IMR-90 (cell line): ENCODE results near the gene TTLL4. TPM values are rescaled to one million over a fixed set of nuclear protein-coding genes. Genes with fewer than 3 reads are reported as not detected.

Experiments
- ATAC-seq: fragments of 200-7000 bp; cut with Tn5 transposase; 2 replicates; pipeline ENCODE4 v1.9.1; 2020; ENCODE audit warnings: low read depth, mild to moderate bottlenecking, moderate library complexity
- BruUV-seq: library from RNA; stranded (reverse); fragments of 400-500 nt; replicated peaks from 2 replicates; lab custom pipeline; 2021; lab: Mats Ljungman, UMichigan
- CTCF ChIA-PET: fragments of 300-600 bp; formaldehyde crosslinking; extraction: SDS; loops from one replicate; lab custom pipeline; 2021; ENCODE audit warnings: antibody characterized with exemption; lab: Yijun Ruan, JAX
- POLR2A ChIA-PET: fragments of 300-600 bp; sonication (Branson Sonifier 250); formaldehyde crosslinking; loops from one replicate; lab custom pipeline; 2022; ENCODE audit warnings: antibody characterized with exemption; ENCODE audit not compliant: unreplicated experiment; lab: Charles Lee
- DNase-seq: peaks from one replicate; pipeline ENCODE4 v3.0.0; 2013
- H2AFZ ChIP-seq: replicated peaks from 2 replicates; pipeline ENCODE3; 2013; ENCODE audit warnings: low read length, mild to moderate bottlenecking; ENCODE audit not compliant: poor library complexity
- H2AK5ac ChIP-seq: 2 replicates; pipeline ENCODE4 v1.6.1; 2013; ENCODE audit warnings: low read depth, low read length, inconsistent platforms
- H2AK9ac ChIP-seq: replicated peaks from 2 replicates; pipeline ENCODE3; 2013; ENCODE audit warnings: mild to moderate bottlenecking, low read depth, low read length, moderate library complexity; ENCODE audit not compliant: poor library complexity
- H2BK120ac ChIP-seq: 2 replicates; pipeline ENCODE4 v1.6.1; 2013; ENCODE audit warnings: low read depth, low read length, inconsistent platforms
- H2BK15ac ChIP-seq: 3 replicates; pipeline ENCODE4 v1.6.1; 2013; ENCODE audit warnings: low read depth, low read length, inconsistent platforms
- H2BK20ac ChIP-seq: 2 replicates; pipeline ENCODE4 v1.6.1; 2013; ENCODE audit warnings: low read depth, mild to moderate bottlenecking, inconsistent platforms, low read length, moderate library complexity
- H2BK5ac ChIP-seq: 2 replicates; pipeline ENCODE4 v1.6.1; 2013; ENCODE audit warnings: mild to moderate bottlenecking, low read depth, low read length, inconsistent platforms; ENCODE audit not compliant: poor library complexity, severe bottlenecking
- H3K14ac ChIP-seq: replicated peaks from 2 replicates; pipeline ENCODE4 v1.6.1; 2013; ENCODE audit warnings: low read depth, low read length, inconsistent platforms
- H3K18ac ChIP-seq: 2 replicates; pipeline ENCODE4 v1.6.1; 2013; ENCODE audit warnings: low read depth, low read length, control low read depth
- H3K23ac ChIP-seq: 2 replicates; pipeline ENCODE4 v1.6.1; 2013; ENCODE audit warnings: low read depth, low read length, inconsistent platforms
- H3K27ac ChIP-seq: 2 replicates; pipeline ENCODE4 v1.5.1; 2013; ENCODE audit warnings: mild to moderate bottlenecking, control low read depth, low read length; ENCODE audit not compliant: insufficient read depth
- H3K27me3 ChIP-seq: 2 replicates; pipeline ENCODE4 v1.6.1; 2013; ENCODE audit warnings: low read length; ENCODE audit not compliant: control insufficient read depth, insufficient read depth
- H3K36me3 ChIP-seq: 2 replicates; pipeline ENCODE4 v1.6.1; 2013; ENCODE audit warnings: low read length, mixed read lengths; ENCODE audit not compliant: control insufficient read depth, insufficient read depth
- H3K4ac ChIP-seq: 2 replicates; pipeline ENCODE4 v1.6.1; 2013; ENCODE audit warnings: low read depth, low read length, inconsistent platforms
- H3K4me1 ChIP-seq: 2 replicates; pipeline ENCODE4 v1.6.1; 2013; ENCODE audit warnings: low read length, mixed read lengths; ENCODE audit not compliant: control insufficient read depth, insufficient read depth
- H3K4me2 ChIP-seq: 2 replicates; pipeline ENCODE4 v1.6.1; 2013; ENCODE audit warnings: low read depth, mild to moderate bottlenecking, control low read depth, low read length, moderate library complexity
- H3K4me3 ChIP-seq: 2 replicates; pipeline ENCODE4 v1.5.1; 2013; ENCODE audit warnings: low read depth, mild to moderate bottlenecking, control low read depth, low read length, moderate library complexity; ENCODE audit not compliant: insufficient read depth
- H3K56ac ChIP-seq: 2 replicates; pipeline ENCODE4 v1.6.1; 2013; ENCODE audit warnings: low read length, inconsistent platforms; ENCODE audit not compliant: insufficient read depth; ENCODE audit errors: extremely low read depth
- H3K79me1 ChIP-seq, 2 experiments: 2 replicates each; pipeline ENCODE4 v1.6.1; 2013; ENCODE audit warnings: low read length in 2 of 2, inconsistent platforms in 1 of 2, low read depth in 1 of 2
- H3K9ac ChIP-seq: 2 replicates; pipeline ENCODE4 v1.6.1; 2013; ENCODE audit warnings: low read depth, low read length, control low read depth
- H3K9me1 ChIP-seq: 2 replicates; pipeline ENCODE4 v1.6.1; 2013; ENCODE audit warnings: low read length, inconsistent platforms; ENCODE audit not compliant: insufficient read depth
- H3K9me3 ChIP-seq: 2 replicates; pipeline ENCODE4 v1.6.1; 2013; ENCODE audit warnings: low read length; ENCODE audit not compliant: control insufficient read depth, insufficient read depth
- H4K20me1 ChIP-seq: 2 replicates; pipeline ENCODE4 v1.6.1; 2013; ENCODE audit warnings: low read length, inconsistent platforms; ENCODE audit not compliant: insufficient read depth
- H4K5ac ChIP-seq: 2 replicates; pipeline ENCODE4 v1.6.1; 2013; ENCODE audit warnings: mild to moderate bottlenecking, low read depth, low read length, control low read depth
- H4K8ac ChIP-seq, 2 experiments: 2 replicates each; pipeline ENCODE4 v1.6.1; 2013; ENCODE audit warnings: low read depth in 2 of 2, low read length in 2 of 2, control low read depth in 1 of 2, inconsistent platforms in 1 of 2
- H4K91ac ChIP-seq: 2 replicates; pipeline ENCODE4 v1.6.1; 2013; ENCODE audit warnings: low read depth, low read length, inconsistent platforms; ENCODE audit not compliant: insufficient read depth
- BHLHE40 ChIP-seq: fragments of 150-350 bp; IDR thresholded peaks from 2 replicates; pipeline ENCODE4 v1.6.1; 2016; ENCODE audit warnings: mild to moderate bottlenecking, low read depth, low read length
- CEBPB ChIP-seq: IDR thresholded peaks from 2 replicates; pipeline ENCODE4 v1.6.1; 2012; ENCODE audit warnings: low read depth, low read length, improper control_type of control experiment
- CHD1 ChIP-seq: IDR thresholded peaks from 2 replicates; pipeline ENCODE4 v1.6.1; 2012; ENCODE audit warnings: low read depth, low read length, improper control_type of control experiment
- FOS ChIP-seq: fragments of 150-350 bp; IDR thresholded peaks from 2 replicates; pipeline ENCODE4 v1.6.1; 2016; ENCODE audit warnings: low read depth, low read length
- MAFK ChIP-seq: IDR thresholded peaks from 2 replicates; pipeline ENCODE4 v1.6.1; 2012; ENCODE audit warnings: low read depth, low read length, improper control_type of control experiment
- MAZ ChIP-seq: IDR thresholded peaks from 2 replicates; pipeline ENCODE4 v1.6.1; 2012; ENCODE audit warnings: low read depth, mild to moderate bottlenecking, low read length, improper control_type of control experiment, moderate library complexity, borderline replicate concordance
- MXI1 ChIP-seq: IDR thresholded peaks from 2 replicates; pipeline ENCODE4 v1.6.1; 2012; ENCODE audit warnings: low read depth, mild to moderate bottlenecking, low read length, moderate library complexity, borderline replicate concordance
- NFE2L2 ChIP-seq: fragments of 150-350 bp; IDR thresholded peaks from 2 replicates; pipeline ENCODE4 v1.6.1; 2016; ENCODE audit warnings: low read depth, mild to moderate bottlenecking, low read length
- RAD21 ChIP-seq: IDR thresholded peaks from 2 replicates; pipeline ENCODE4 v1.6.1; 2012; ENCODE audit warnings: low read length, improper control_type of control experiment
- RFX5 ChIP-seq: IDR thresholded peaks from 2 replicates; pipeline ENCODE4 v1.8.0; 2012; ENCODE audit warnings: low read depth, mild to moderate bottlenecking, low read length, moderate library complexity
- SMC3 ChIP-seq: fragments of 150-350 bp; IDR thresholded peaks from 2 replicates; pipeline ENCODE4 v1.6.1; 2016; ENCODE audit warnings: low read depth, mild to moderate bottlenecking, antibody characterized with exemption, low read length, moderate library complexity
- WGBS, 2 experiments: methylation state at CpG; one replicate each; pipeline versions ENCODE4 v1.1.5 to v1.1.7; 2013; ENCODE audit warnings: missing lambda C conversion rate in 2 of 2; ENCODE audit not compliant: insufficient read length in 1 of 2; ENCODE audit errors: extremely low coverage in 2 of 2; 5-methylcytosine and 5-hydroxymethylcytosine counted together
- dilution Hi-C: fragments of 300-500 bp; cut with HindIII; formaldehyde crosslinking; loops from one replicate; pipeline ENCODE4 v1.14.3; 2018; ENCODE audit warnings: low sequenced_read_pairs; ENCODE audit not compliant: unreplicated experiment
- in situ Hi-C: fragments of 300-500 bp; cut with MboI; formaldehyde crosslinking; loops from 3 replicates; pipeline ENCODE4 v1.14.3; 2019; ENCODE audit warnings: low sequenced_read_pairs, inconsistent platforms, mixed read lengths
- intact Hi-C: fragments of 100-400 bp; cut with micrococcal nuclease; formaldehyde crosslinking; loops from 2 replicates; pipeline ENCODE4 v1.10.0; 2022
- polyA plus RNA-seq, 3 experiments: library from polyadenylated mRNA; depleted of rRNA; stranded (reverse); fragments of >200 nt; gene quantifications; 2 replicates each; pipeline ENCODE4 v1.2.3, GENCODE V29; 2012; ENCODE audit warnings: low replicate concordance in 1 of 3
- total RNA-seq: library from RNA; depleted of rRNA; stranded (reverse); fragments of >200 nt; gene quantifications from 2 replicates; pipeline ENCODE4 v1.2.3, GENCODE V29; 2012
- TF ChIP-seq, protein P1 (sequence below): conservative IDR thresholded peaks from 2 replicates; pipeline ENCODE4 v1.5.1; 2012; ENCODE audit warnings: mild to moderate bottlenecking, low read depth, low read length, improper control_type of control experiment
- TF ChIP-seq, protein P2 (sequence below): fragments of 150-350 bp; IDR thresholded peaks from 2 replicates; pipeline ENCODE4 v1.6.1; 2017; ENCODE audit warnings: mild to moderate bottlenecking, antibody characterized with exemption, low read length, low read depth

TTLL4 gene
- total and polyA plus RNA-seq, 2 of the 4 experiments (the other 2 are of a cell fraction), result 9.0 to 22.9 TPM

DNA sequence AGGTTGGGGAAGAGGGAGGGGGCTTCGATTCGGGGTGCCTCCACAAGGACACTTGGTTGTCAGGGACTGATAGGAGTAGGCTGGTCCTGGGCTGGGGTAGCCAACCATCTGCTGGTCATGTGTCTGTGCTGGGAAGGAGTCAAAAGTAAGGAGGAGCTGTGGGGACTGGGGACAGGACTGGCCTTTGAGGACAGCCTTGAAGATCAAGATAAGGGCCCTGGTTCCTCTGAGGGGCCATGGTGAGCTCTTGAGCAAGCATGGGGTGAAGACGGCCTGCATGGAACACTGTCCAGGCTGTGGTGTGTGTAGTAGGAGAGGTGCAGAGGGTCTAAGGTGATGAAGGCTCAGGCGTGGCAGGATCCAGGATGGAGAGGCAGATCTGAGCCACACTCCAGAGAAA lies 73.1 kb downstream of the TTLL4 start:
- BruUV-seq, result no TSS peak
- H3K27me3 ChIP-seq, result no peaks in the 10 kb centered on the region
- H2AK9ac ChIP-seq, result no peak overlapping the region
- 77% methylated on average over 4 of the region's 4 CpGs; no CpG with 5 or more reads in 1 of the 2 experiments for WGBS, 2 experiments
- ATAC-seq (no peak), DNase-seq (no peak)
- CTCF ChIA-PET, result no interaction called here
- H3K4ac ChIP-seq, result 0 out of 2 replicates have a peak overlapping the region, but pooled peaks have one; percentile 16
- no peak overlapping the region for H2BK5ac ChIP-seq
- H4K8ac ChIP-seq, result no peak overlapping the region
- no peak overlapping the region for H3K56ac ChIP-seq
- H4K20me1 ChIP-seq, result no peaks in the 10 kb centered on the region
- H4K5ac ChIP-seq, result no peak overlapping the region
- H4K91ac ChIP-seq, result no peak overlapping the region
- no peak overlapping the region for H3K4me3 ChIP-seq
- peaks cover 0 to 5% of the 10 kb centered on the region in 2 experiments; a peak in 2 of 4 replicates for H3K79me1 ChIP-seq
- in situ Hi-C loops (no loop called here), intact Hi-C loops (loop anchor here (5.0 kb wide), 1 partner anchor 54 kb away; no protein-coding TSS in a partner anchor), dilution Hi-C loops (no loop called here)
- 0 out of 2 replicates have a peak overlapping the region, but pooled peaks have one; percentile 14 for H3K14ac ChIP-seq
- no peak overlapping the region for H2BK120ac ChIP-seq
- H3K23ac ChIP-seq, result peak overlapping the region; percentile 16; the same call in 1 of the 2 replicates
- peak overlapping the region; percentile 39; the same call in 1 of the 2 replicates for H2AK5ac ChIP-seq
- TF ChIP-seq, protein P1, sequence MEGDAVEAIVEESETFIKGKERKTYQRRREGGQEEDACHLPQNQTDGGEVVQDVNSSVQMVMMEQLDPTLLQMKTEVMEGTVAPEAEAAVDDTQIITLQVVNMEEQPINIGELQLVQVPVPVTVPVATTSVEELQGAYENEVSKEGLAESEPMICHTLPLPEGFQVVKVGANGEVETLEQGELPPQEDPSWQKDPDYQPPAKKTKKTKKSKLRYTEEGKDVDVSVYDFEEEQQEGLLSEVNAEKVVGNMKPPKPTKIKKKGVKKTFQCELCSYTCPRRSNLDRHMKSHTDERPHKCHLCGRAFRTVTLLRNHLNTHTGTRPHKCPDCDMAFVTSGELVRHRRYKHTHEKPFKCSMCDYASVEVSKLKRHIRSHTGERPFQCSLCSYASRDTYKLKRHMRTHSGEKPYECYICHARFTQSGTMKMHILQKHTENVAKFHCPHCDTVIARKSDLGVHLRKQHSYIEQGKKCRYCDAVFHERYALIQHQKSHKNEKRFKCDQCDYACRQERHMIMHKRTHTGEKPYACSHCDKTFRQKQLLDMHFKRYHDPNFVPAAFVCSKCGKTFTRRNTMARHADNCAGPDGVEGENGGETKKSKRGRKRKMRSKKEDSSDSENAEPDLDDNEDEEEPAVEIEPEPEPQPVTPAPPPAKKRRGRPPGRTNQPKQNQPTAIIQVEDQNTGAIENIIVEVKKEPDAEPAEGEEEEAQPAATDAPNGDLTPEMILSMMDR, result no peak
- TF ChIP-seq MAZ, result no peak
- TF ChIP-seq FOS, result no peak
- TF ChIP-seq CHD1, result no peak
- TF ChIP-seq BHLHE40, result no peak
- TF ChIP-seq NFE2L2, result no peak
- no peak for TF ChIP-seq MAFK
- no peak for TF ChIP-seq RAD21
- TF ChIP-seq RFX5, result no peak
- TF ChIP-seq, protein P2, sequence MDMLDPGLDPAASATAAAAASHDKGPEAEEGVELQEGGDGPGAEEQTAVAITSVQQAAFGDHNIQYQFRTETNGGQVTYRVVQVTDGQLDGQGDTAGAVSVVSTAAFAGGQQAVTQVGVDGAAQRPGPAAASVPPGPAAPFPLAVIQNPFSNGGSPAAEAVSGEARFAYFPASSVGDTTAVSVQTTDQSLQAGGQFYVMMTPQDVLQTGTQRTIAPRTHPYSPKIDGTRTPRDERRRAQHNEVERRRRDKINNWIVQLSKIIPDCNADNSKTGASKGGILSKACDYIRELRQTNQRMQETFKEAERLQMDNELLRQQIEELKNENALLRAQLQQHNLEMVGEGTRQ, result no peak
- TF ChIP-seq SMC3, result no peak
- TF ChIP-seq MXI1, result no peak
- TF ChIP-seq CEBPB, result no peak
- H3K18ac ChIP-seq, result no peak overlapping the region
- no peak overlapping the region for H2AFZ ChIP-seq
- H3K4me1 ChIP-seq, result peaks cover 3% of the 10 kb centered on the region; the same call in 1 of the 2 replicates
- H2BK20ac ChIP-seq, result no peak overlapping the region
- H3K9me3 ChIP-seq, result peaks cover 4% of the 10 kb centered on the region; the same call in 1 of the 2 replicates
- H3K4me2 ChIP-seq, result peak overlapping the region; percentile 63; the same call in 1 of the 2 replicates
- peaks cover 3% of the 10 kb centered on the region; the same call in 1 of the 2 replicates for H3K9me1 ChIP-seq
- POLR2A ChIA-PET, result interaction anchor here (0.6 kb wide), 1 partner anchor 307 kb away, joined by 12 read pairs; no protein-coding TSS in a partner anchor
- H3K36me3 ChIP-seq, result no peaks in the 10 kb centered on the region
- H3K27ac ChIP-seq, result no peak overlapping the region
- no peak overlapping the region for H3K9ac ChIP-seq
- no peak overlapping the region for H2BK15ac ChIP-seq
